ENCODE data around the gene RTN4R. TPM values are rescaled to one million over a fixed set of nuclear protein-coding genes. Genes with fewer than 3 reads are reported as not detected.

The RTN4R gene
- total RNA-seq, 1 donor from 2014 or later = 36.0 TPM

- H3K4me3 Mint-ChIP-seq (ENCODE audit: low read depth) = no peak overlapping the region
- peaks cover 15% of the 10 kb centered on the region for H3K4me1 Mint-ChIP-seq (ENCODE audit: low read depth)
- H3K27ac Mint-ChIP-seq = no peak overlapping the region
- no peaks in the 10 kb centered on the region for H3K9me3 Mint-ChIP-seq (ENCODE audit: low read depth)
- DNase-seq (ENCODE audit: low spot score, unreplicated experiment) = no peak
- no peaks in the 10 kb centered on the region for H3K36me3 Mint-ChIP-seq (ENCODE audit: insufficient read depth)
- H3K27me3 Mint-ChIP-seq = no peaks in the 10 kb centered on the region
- no peak for TF ChIP-seq CTCF (IDR thresholded peaks at IDR 0.05; ENCODE audit: unreplicated experiment)
Measured at GRCh38 chr22:20221421-20222340, 46.4 kb downstream of the RTN4R start.

- no peak for TF ChIP-seq CTCF (IDR thresholded peaks at IDR 0.05; ENCODE audit: unreplicated experiment)
- Mint-ChIP-seq H3K27me3 (no peaks in the 10 kb centered on the region), H3K4me3 (ENCODE audit: low read depth) (no peak overlapping the region), H3K27ac (no peak overlapping the region), H3K4me1 (ENCODE audit: low read depth) (peaks cover 15% of the 10 kb centered on the region), H3K36me3 (ENCODE audit: insufficient read depth) (no peaks in the 10 kb centered on the region), H3K9me3 (ENCODE audit: low read depth) (no peaks in the 10 kb centered on the region)
- no peak for DNase-seq (ENCODE audit: low spot score, unreplicated experiment)
Measured at GRCh38 chr22:20220629-20221026, 47.5 kb downstream of the RTN4R start.

GRCh38 chr22:20219667-20220628, 48.2 kb downstream of the RTN4R start:
- no peaks in the 10 kb centered on the region for H3K9me3 Mint-ChIP-seq (ENCODE audit: low read depth)
- H3K36me3 Mint-ChIP-seq (ENCODE audit: insufficient read depth) = no peaks in the 10 kb centered on the region
- no peak overlapping the region for H3K4me3 Mint-ChIP-seq (ENCODE audit: low read depth)
- TF ChIP-seq CTCF (IDR thresholded peaks at IDR 0.05; ENCODE audit: unreplicated experiment) = no peak
- peaks cover 15% of the 10 kb centered on the region for H3K4me1 Mint-ChIP-seq (ENCODE audit: low read depth)
- no peak for DNase-seq (ENCODE audit: low spot score, unreplicated experiment)
- H3K27ac Mint-ChIP-seq = no peak overlapping the region
- H3K27me3 Mint-ChIP-seq = no peaks in the 10 kb centered on the region

- Mint-ChIP-seq H3K4me1 (ENCODE audit: low read depth) (peaks cover 15% of the 10 kb centered on the region), H3K4me3 (ENCODE audit: low read depth) (no peak overlapping the region), H3K9me3 (ENCODE audit: low read depth) (no peaks in the 10 kb centered on the region), H3K27me3 (peaks cover 3% of the 10 kb centered on the region), H3K27ac (no peak overlapping the region), H3K36me3 (ENCODE audit: insufficient read depth) (no peaks in the 10 kb centered on the region)
- DNase-seq (ENCODE audit: low spot score, unreplicated experiment) = no peak
- no peak for TF ChIP-seq CTCF (IDR thresholded peaks at IDR 0.05; ENCODE audit: unreplicated experiment)
Measured at GRCh38 chr22:20218987-20219386, 49.1 kb downstream of the RTN4R start.

GRCh38 chr22:20218326-20218872, 49.7 kb downstream of the RTN4R start:
- DNase-seq (ENCODE audit: low spot score, unreplicated experiment) = no peak
- Mint-ChIP-seq H3K36me3 (ENCODE audit: insufficient read depth) (no peaks in the 10 kb centered on the region), H3K27ac (no peak overlapping the region), H3K4me1 (ENCODE audit: low read depth) (peaks cover 14% of the 10 kb centered on the region), H3K9me3 (ENCODE audit: low read depth) (no peaks in the 10 kb centered on the region), H3K27me3 (peaks cover 3% of the 10 kb centered on the region), H3K4me3 (ENCODE audit: low read depth) (no peak overlapping the region)
- no peak for TF ChIP-seq CTCF (IDR thresholded peaks at IDR 0.05; ENCODE audit: unreplicated experiment)

All from progenitor cell of endocrine pancreas (in vitro differentiated cells).